ENCODE measurements around the gene AATK. TPM values are rescaled to one million over a fixed set of nuclear protein-coding genes. Genes with fewer than 3 reads are reported as not detected.

AATK gene
- total and polyA plus RNA-seq, 2 of the 13 experiments (the other 11 are each of a cell fraction or from before 2014, with no cell fraction given): 2.9 to 8.4 TPM

DNA sequence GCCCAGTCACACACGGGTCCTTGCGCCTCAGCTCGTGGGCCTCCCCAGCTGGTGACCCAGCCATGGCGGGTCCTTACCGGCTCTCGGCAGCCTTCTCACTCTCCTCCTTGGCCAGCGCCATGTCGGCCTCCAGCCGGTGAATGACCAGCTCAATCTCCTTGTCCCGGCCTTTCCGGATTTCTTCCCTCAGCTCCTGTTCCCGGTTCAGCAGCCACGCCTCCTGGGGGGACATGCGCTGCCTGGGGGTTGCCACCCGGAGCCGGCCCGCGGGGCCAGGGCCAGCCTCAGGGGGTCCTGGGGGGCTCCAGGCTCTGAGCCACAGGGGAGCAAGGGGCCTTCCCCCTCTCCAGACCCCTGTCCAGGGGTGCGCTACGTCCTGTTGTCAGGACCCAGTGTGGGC is 25.1 kb upstream of the AATK start (continued):
- TF ChIP-seq, protein P1, sequence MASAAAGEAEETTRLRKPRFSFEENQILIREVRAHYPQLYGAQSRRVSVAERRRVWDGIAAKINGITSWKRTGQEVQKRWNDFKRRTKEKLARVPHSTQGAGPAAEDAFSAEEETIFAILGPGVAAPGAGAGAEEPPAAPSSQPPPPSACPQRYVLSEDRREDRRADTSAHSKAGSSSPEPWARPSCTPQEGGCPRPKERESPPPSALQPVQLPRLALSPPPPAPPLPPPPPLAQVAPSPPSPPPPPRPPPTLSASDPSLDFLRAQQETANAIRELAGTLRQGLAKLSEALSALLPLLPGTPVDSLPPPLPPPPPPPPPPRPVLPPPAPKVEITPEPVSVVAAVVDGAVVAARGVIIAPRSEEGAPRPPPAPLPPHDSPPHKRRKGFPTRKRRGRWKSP (CRISPR knock-in tag; IDR thresholded peaks at IDR 0.05): no peak
- no peak for TF ChIP-seq PCBP2 (optimal IDR thresholded peaks at IDR 0.05; ENCODE audit: low read depth, low read length, poor library complexity, severe bottlenecking)

DNA sequence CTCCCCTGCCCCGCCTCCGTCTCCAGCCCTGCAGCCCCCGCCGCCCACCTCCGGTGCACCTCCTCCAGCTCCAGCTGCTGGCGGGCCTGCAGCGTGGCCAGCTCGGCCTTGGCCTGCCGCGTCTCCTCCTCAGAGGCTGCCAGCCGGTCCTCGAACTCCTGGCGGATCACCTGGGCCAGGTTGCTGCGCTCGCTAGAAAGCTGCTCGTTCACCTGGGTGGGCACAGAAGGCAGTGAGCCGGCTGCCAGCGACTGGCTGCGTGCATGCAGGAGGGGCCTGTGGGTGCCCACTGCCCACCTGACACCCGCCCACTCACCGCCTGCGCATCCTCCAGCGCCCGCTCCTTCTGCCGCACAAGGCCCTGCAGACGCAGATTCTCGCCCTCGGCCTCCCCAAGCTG is 24.6 kb upstream of the AATK start:
- ChIA-PET CTCF (ENCODE audit: low intra/inter-chr PET ratio, low total read pairs) (no interaction called here), POLR2A (no interaction called here)
- Histone ChIP-seq H3K4me1 (ENCODE audit: insufficient read depth, low read length) (peaks cover 10% of the 10 kb centered on the region), H3K27me3 (ENCODE audit: control insufficient read depth in 1 of 2, insufficient read depth in 2 of 2, low read length in 2 of 2) (0 out of 5 replicates have a peak, but pooled peaks cover 0 to under 1% of the 10 kb centered on the region in 2 experiments), H3K4me2 (ENCODE audit: low read depth, low read length) (no peak overlapping the region), H3K79me2 (ENCODE audit: insufficient read depth, low read length) (no peaks in the 10 kb centered on the region), H3K36me3 (replicated peaks in 1 of 2; ENCODE audit: control insufficient read depth in 1 of 2, insufficient read depth in 2 of 2, low read length in 2 of 2) (peaks cover 3 to 5% of the 10 kb centered on the region in 2 experiments; a peak in 2 of 5 replicates), H3K4me3 (replicated peaks in 1 of 3; ENCODE audit: insufficient read depth in 1 of 3, low read depth in 2 of 3, low read length in 3 of 3) (no peak overlapping the region), H4K20me1 (ENCODE audit: insufficient read depth, low read length) (no peaks in the 10 kb centered on the region), H3K27ac (ENCODE audit: extremely low read length, insufficient read depth, low read length) (no peak overlapping the region), H2AFZ (ENCODE audit: low read length) (no peak overlapping the region), H3K9ac (ENCODE audit: insufficient read depth, low read depth, low read length) (no peak overlapping the region), H3K9me3 (ENCODE audit: low read length) (no peaks in the 10 kb centered on the region)
- in situ Hi-C loops (cut with HindIII; ENCODE audit: extremely low pct_ligation_motif_present, low pct_unique_long_range_greater_than_20kb): loop anchor here (5.0 kb wide), 1 partner anchor 48 kb away; no protein-coding TSS in a partner anchor
- BruUV-seq (replicated peaks): no TSS peak
- 95% methylated on average over 23 of the region's 28 CpGs for WGBS (ENCODE audit: low lambda C conversion rate)
- no peak for ATAC-seq
- FAIRE-seq: no peak
- intact Hi-C loops (cut with micrococcal nuclease; ENCODE audit: unreplicated experiment): no loop called here
- TF ChIP-seq ZNF34 (CRISPR knock-in tag; IDR thresholded peaks at IDR 0.05; ENCODE audit: borderline replicate concordance) (no peak), BRCA1 (CRISPR knock-in tag; IDR thresholded peaks at IDR 0.05) (no peak), ZNF776 (CRISPR knock-in tag; IDR thresholded peaks at IDR 0.05) (0 out of 2 replicates have a peak, but pooled peaks have one; percentile 41)
- no peak for DNase-seq (ENCODE audit: low spot score)

Data from HepG2 (cell line).